ENCODE results near the gene SCRN2.

SCRN2 gene

DNA sequence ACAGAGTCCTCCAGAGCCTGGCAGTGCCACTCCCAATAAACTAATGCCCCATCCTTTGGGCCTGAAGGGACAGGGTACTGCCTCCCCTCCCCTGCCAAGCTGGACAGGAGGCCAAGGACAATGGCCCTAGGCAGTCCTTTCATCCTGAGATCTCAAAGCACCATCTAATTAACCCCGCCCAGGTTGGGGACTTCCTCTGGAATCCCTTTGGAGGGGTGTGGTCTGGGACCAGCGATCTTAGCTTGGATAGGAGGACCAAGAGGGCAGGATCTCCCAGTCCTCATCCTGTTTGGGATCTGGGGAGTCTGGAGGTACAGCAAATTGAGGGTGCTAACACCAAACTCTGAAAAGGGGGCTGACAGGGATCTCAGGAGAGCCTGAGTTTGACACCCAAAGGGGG, 28.0 kb upstream of the SCRN2 start:
- TF ChIP-seq, protein P1, sequence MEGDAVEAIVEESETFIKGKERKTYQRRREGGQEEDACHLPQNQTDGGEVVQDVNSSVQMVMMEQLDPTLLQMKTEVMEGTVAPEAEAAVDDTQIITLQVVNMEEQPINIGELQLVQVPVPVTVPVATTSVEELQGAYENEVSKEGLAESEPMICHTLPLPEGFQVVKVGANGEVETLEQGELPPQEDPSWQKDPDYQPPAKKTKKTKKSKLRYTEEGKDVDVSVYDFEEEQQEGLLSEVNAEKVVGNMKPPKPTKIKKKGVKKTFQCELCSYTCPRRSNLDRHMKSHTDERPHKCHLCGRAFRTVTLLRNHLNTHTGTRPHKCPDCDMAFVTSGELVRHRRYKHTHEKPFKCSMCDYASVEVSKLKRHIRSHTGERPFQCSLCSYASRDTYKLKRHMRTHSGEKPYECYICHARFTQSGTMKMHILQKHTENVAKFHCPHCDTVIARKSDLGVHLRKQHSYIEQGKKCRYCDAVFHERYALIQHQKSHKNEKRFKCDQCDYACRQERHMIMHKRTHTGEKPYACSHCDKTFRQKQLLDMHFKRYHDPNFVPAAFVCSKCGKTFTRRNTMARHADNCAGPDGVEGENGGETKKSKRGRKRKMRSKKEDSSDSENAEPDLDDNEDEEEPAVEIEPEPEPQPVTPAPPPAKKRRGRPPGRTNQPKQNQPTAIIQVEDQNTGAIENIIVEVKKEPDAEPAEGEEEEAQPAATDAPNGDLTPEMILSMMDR (conservative IDR thresholded peaks at IDR 0.05; ENCODE audit: low read depth, low read length) = no peak
- no peak for DNase-seq (ENCODE audit: low read depth)
- H3K4me3 ChIP-seq (ENCODE audit: low read length) = no peak overlapping the region

- TF ChIP-seq, protein P1 (conservative IDR thresholded peaks at IDR 0.05; ENCODE audit: low read depth, low read length) = no peak
- no peak for DNase-seq (ENCODE audit: low read depth)
- no peak overlapping the region for H3K4me3 ChIP-seq (ENCODE audit: low read length)
These were observed 26.9 kb upstream of the SCRN2 start for GRCh38 chr17:47867813-47868533.

GRCh38 chr17:47866941-47867340, 25.9 kb upstream of the SCRN2 start:
- TF ChIP-seq, protein P1 (conservative IDR thresholded peaks at IDR 0.05; ENCODE audit: low read depth, low read length) = no peak
- H3K4me3 ChIP-seq (ENCODE audit: low read length) = no peak overlapping the region
- no peak for DNase-seq (ENCODE audit: low read depth)

- no peak overlapping the region for H3K4me3 ChIP-seq (ENCODE audit: low read length)
- TF ChIP-seq, protein P1 (conservative IDR thresholded peaks at IDR 0.05; ENCODE audit: low read depth, low read length) = no peak
- no peak for DNase-seq (ENCODE audit: low read depth)
These were observed 23.7 kb upstream of the SCRN2 start for GRCh38 chr17:47864791-47865216.

- TF ChIP-seq, protein P1 (conservative IDR thresholded peaks at IDR 0.05; ENCODE audit: low read depth, low read length) = no peak
- peak; percentile 43 for DNase-seq (ENCODE audit: low read depth)
- no peak overlapping the region for H3K4me3 ChIP-seq (ENCODE audit: low read length)
These were observed 21.8 kb upstream of the SCRN2 start for GRCh38 chr17:47862621-47863440.

GRCh38 chr17:47860386-47860785, 19.3 kb upstream of the SCRN2 start:
- H3K4me3 ChIP-seq (ENCODE audit: low read length) = no peak overlapping the region
- TF ChIP-seq, protein P1 (conservative IDR thresholded peaks at IDR 0.05; ENCODE audit: low read depth, low read length) = no peak
- no peak for DNase-seq (ENCODE audit: low read depth)

Measured in retinal pigment epithelial cell (primary cell).